Progenitor cell of endocrine pancreas (in vitro differentiated cells): ENCODE measurements around the gene KCNC1. TPM values are rescaled to one million over a fixed set of nuclear protein-coding genes. Genes with fewer than 3 reads are reported as not detected.

Experiments
- DNase-seq: peaks from one replicate; pipeline ENCODE4 v3.0.0; 2021; ENCODE audit warnings: low spot score; ENCODE audit not compliant: unreplicated experiment
- H3K27ac Mint-ChIP-seq: 2 replicates; pipeline ENCODE4 v1.8.0; 2021; ENCODE audit warnings: mild to moderate bottlenecking, moderate library complexity, mixed read lengths
- H3K27me3 Mint-ChIP-seq: 2 replicates; pipeline ENCODE4 v1.8.0; 2021; ENCODE audit warnings: mixed read lengths
- H3K36me3 Mint-ChIP-seq: 2 replicates; pipeline ENCODE4 v1.8.0; 2022; ENCODE audit warnings: mixed read lengths; ENCODE audit not compliant: insufficient read depth
- H3K4me1 Mint-ChIP-seq: 2 replicates; pipeline ENCODE4 v1.8.0; 2021; ENCODE audit warnings: low read depth, mixed read lengths
- H3K4me3 Mint-ChIP-seq: 2 replicates; pipeline ENCODE4 v1.8.0; 2021; ENCODE audit warnings: low read depth, mild to moderate bottlenecking, moderate library complexity, mixed read lengths
- H3K9me3 Mint-ChIP-seq: 2 replicates; pipeline ENCODE4 v1.8.0; 2021; ENCODE audit warnings: low read depth, mixed read lengths
- total RNA-seq: library from RNA; stranded (reverse); gene quantifications from 2 replicates; pipeline ENCODE4 v1.2.1, GENCODE V29; 2021
- TF ChIP-seq, protein P1 (sequence below): fragments of 200-600 bp; sonication (generic); IDR thresholded peaks from one replicate; pipeline ENCODE4 v1.5.0; 2021; ENCODE audit warnings: antibody characterized with exemption, mild to moderate bottlenecking; ENCODE audit not compliant: unreplicated experiment

Gene KCNC1
- total RNA-seq, 1 donor from 2014 or later, result 0.67 TPM

DNA sequence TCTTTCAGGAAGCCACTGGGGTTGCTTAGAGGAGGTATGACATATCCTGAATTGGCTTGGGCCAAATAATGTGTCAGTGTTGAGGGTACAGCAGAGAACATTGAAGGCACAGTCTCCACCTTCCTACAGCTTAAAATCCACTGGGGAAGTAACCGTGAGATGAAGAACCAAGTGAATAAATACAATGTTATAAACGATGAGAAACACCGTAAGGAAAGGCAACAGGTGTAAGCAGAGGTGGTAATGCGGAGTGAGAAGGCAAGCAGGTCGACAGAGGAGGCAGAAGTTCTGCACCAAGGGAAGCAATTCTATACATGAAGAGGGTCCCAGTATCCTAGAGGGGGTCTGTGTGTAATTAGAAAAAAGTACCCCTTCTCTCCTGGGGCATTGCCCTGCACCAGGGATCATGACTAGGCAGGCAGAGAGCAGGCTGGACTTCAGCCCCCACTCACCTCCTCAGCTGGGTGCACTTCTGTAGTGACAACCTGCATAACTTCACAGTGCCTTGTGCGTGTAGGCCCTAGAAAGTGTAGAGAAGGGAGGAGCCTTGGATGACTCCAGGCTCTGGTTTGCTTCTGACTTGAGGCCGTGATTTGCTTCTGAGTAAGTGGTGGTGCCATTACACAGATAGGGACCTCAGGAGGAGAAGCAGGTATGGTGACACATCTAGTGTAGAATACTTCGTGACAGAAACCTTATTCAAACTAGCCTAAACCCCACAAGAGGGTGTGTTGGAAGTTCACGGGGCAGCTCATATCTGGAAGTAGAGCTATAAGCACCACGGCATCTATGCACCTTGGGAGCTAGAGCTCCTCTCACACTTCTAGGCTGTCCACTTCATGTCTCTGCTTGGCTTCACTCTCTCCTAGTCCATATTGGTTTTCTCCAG, 10.3 kb upstream of the KCNC1 start:
- Mint-ChIP-seq H3K4me1 (no peaks in the 10 kb centered on the region), H3K36me3 (no peaks in the 10 kb centered on the region), H3K27ac (no peak overlapping the region), H3K9me3 (no peaks in the 10 kb centered on the region), H3K4me3 (no peak overlapping the region), H3K27me3 (peaks cover 84% of the 10 kb centered on the region)
- DNase-seq, result no peak
- TF ChIP-seq, protein P1, sequence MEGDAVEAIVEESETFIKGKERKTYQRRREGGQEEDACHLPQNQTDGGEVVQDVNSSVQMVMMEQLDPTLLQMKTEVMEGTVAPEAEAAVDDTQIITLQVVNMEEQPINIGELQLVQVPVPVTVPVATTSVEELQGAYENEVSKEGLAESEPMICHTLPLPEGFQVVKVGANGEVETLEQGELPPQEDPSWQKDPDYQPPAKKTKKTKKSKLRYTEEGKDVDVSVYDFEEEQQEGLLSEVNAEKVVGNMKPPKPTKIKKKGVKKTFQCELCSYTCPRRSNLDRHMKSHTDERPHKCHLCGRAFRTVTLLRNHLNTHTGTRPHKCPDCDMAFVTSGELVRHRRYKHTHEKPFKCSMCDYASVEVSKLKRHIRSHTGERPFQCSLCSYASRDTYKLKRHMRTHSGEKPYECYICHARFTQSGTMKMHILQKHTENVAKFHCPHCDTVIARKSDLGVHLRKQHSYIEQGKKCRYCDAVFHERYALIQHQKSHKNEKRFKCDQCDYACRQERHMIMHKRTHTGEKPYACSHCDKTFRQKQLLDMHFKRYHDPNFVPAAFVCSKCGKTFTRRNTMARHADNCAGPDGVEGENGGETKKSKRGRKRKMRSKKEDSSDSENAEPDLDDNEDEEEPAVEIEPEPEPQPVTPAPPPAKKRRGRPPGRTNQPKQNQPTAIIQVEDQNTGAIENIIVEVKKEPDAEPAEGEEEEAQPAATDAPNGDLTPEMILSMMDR, result no peak

DNA sequence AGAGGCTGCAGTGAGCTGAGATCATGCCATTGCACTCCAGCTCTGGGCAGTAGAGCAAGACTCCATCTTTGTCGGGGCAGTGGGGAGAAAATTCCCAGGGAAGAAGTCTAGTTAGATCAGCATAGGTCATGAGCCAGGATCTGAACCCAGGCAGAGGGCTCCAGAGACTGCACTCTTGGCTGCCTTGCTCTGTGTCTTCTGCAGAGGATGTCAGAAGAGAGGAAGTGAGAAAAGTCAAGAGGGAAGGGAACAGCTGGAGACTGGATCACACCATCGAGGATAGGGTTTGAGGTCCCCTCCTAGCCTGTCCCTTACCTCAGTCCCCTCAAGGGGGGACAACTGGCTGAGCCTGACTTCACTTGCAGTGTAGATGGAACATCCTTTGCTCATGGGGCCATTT, 9.4 kb upstream of the KCNC1 start:
- H3K4me3 Mint-ChIP-seq, result no peak overlapping the region
- H3K27ac Mint-ChIP-seq, result no peak overlapping the region
- no peak for DNase-seq
- H3K36me3 Mint-ChIP-seq, result no peaks in the 10 kb centered on the region
- TF ChIP-seq, protein P1, result no peak
- no peaks in the 10 kb centered on the region for H3K9me3 Mint-ChIP-seq
- H3K27me3 Mint-ChIP-seq, result peaks cover 86% of the 10 kb centered on the region
- no peaks in the 10 kb centered on the region for H3K4me1 Mint-ChIP-seq

DNA sequence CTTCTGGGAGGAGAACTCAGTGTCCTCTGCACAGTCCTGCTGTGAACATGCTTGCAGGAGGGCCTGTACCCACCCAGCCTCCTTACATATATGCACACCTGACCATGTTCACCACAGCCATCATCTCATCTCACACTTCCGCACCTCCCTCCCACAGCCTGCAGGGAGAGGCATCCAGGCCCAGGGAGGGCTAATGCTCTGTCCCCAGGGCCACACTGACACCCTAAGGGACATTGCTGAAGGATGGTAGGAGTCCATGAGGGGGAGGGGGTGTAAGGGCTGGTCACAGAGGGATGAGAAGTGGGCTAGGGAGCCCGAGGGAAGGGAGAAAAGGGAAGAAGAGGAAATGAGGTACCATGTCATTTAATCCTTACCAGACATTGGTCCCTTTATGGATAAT, 4.4 kb upstream of the KCNC1 start:
- Mint-ChIP-seq H3K4me3 (no peak overlapping the region), H3K27me3 (peaks cover 69% of the 10 kb centered on the region), H3K9me3 (no peaks in the 10 kb centered on the region), H3K27ac (no peak overlapping the region), H3K4me1 (peaks cover 9% of the 10 kb centered on the region), H3K36me3 (no peaks in the 10 kb centered on the region)
- TF ChIP-seq, protein P1, result no peak
- no peak for DNase-seq

DNA sequence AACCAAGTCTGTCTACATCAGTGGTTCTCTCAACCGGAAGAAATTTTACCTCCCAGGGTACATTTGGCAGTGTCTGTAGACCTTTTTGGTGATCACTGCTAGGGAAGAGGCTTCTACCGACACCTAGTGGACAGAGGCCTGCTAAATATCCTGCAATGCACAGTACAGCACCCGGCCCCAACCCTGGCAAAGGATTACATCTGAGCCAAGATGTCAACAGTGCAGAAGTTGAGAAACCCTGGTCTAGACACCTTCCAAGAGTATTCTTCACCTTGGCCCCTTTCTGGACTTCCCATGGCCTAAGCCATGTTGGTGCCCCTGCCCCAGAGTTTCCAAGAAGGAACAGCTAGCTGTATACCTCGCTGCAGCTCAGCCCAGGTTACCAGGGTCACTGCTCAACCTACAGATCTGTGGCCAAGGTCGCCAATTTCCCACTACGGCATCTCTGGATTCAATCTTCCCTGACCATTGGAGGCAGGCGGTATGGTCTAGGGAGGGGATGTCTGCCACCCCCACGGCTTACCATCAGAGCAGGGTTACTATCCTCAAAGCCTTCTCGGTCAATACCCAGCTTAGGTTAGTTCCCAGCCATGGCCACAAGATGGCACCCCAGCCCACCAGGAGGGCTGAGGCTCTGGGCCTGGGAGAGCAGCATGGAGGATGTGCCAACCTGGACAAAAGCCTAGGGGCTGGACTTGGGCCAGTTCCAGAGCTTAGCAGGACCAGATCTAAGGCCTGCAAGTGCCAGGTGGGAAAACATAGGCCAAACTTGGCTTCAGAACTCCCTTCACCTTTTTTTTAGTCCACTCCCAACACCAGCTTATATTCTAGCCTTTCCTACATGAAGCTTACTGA, 3.7 kb upstream of the KCNC1 start:
- peak; percentile 78 for DNase-seq
- H3K36me3 Mint-ChIP-seq, result no peaks in the 10 kb centered on the region
- no peaks in the 10 kb centered on the region for H3K9me3 Mint-ChIP-seq
- TF ChIP-seq, protein P1, result peak; percentile 75
- H3K4me3 Mint-ChIP-seq, result no peak overlapping the region
- no peak overlapping the region for H3K27ac Mint-ChIP-seq
- peaks cover 9% of the 10 kb centered on the region for H3K4me1 Mint-ChIP-seq
- peaks cover 64% of the 10 kb centered on the region for H3K27me3 Mint-ChIP-seq

DNA sequence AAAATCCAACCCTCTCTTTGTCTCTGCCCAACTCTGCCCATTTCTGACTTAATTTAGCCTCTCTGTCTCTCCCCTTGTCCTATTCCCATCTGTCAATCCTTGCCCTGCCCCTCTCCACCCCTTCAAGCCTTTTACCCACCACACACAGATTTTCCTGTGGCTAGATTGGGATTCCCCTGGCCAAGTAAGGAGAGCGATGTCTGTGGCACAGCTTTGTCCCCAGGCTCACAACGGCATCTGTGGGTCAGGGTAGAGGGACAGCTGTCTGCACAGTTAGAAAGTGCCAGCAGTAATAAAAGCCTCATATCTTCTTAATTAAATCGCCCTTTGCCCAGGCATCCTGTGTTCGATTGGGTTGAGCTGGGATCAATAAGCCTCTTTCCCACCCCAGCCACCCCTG, 1.3 kb upstream of the KCNC1 start:
- Mint-ChIP-seq H3K27ac (no peak overlapping the region), H3K9me3 (no peaks in the 10 kb centered on the region), H3K4me3 (no peak overlapping the region), H3K36me3 (peaks cover 1% of the 10 kb centered on the region), H3K27me3 (peaks cover 59% of the 10 kb centered on the region), H3K4me1 (peaks cover 11% of the 10 kb centered on the region)
- DNase-seq, result no peak
- TF ChIP-seq, protein P1, result no peak
